ENCODE measurements around the gene KRT7. TPM values are rescaled to one million over a fixed set of nuclear protein-coding genes. Genes with fewer than 3 reads are reported as not detected.

KRT7 gene
- total RNA-seq, 1 experiment from 2014 or later = 1.5 TPM

Other genes with a start within 250 kb of the KRT7 start
- gene TAMALIN, start 226.3 kb upstream of the KRT7 start, total RNA-seq (2014; rRNA removed; shearing (Covaris generic)) = 3.3 and 4.5 TPM in 2 replicates
- 9.2 and 10.0 TPM in 2 replicates for gene NR4A1, start 181.8 kb upstream of the KRT7 start, total RNA-seq (2014; rRNA removed; shearing (Covaris generic))
- 48.6 and 52.1 TPM in 2 replicates for gene ATG101, start 163.3 kb upstream of the KRT7 start, total RNA-seq (2014; rRNA removed; shearing (Covaris generic))
- not detected in 2 replicates for gene SMIM41, start 153.5 kb upstream of the KRT7 start, total RNA-seq (2014; rRNA removed; shearing (Covaris generic))
- gene KRT80, start 41.2 kb upstream of the KRT7 start, total RNA-seq (2014; rRNA removed; shearing (Covaris generic)) = 45.7 and 49.0 TPM in 2 replicates
- 0.25 and 0.30 TPM in 2 replicates for gene KRT86, start 41.4 kb downstream of the KRT7 start, total RNA-seq (2014; rRNA removed; shearing (Covaris generic))
- gene KRT81, start 58.3 kb downstream of the KRT7 start, total RNA-seq (2014; rRNA removed; shearing (Covaris generic)) = 0.06 TPM in 1 of 2 replicates, not detected in the other
- not detected in 2 replicates for gene KRT83, start 88.2 kb downstream of the KRT7 start, total RNA-seq (2014; rRNA removed; shearing (Covaris generic))
- gene KRT85, start 134.2 kb downstream of the KRT7 start, total RNA-seq (2014; rRNA removed; shearing (Covaris generic)) = not detected in 2 replicates
- gene KRT84, start 152.4 kb downstream of the KRT7 start, total RNA-seq (2014; rRNA removed; shearing (Covaris generic)) = not detected in 2 replicates
- gene KRT82, start 173.1 kb downstream of the KRT7 start, total RNA-seq (2014; rRNA removed; shearing (Covaris generic)) = not detected in 2 replicates
- gene KRT75, start 201.1 kb downstream of the KRT7 start, total RNA-seq (2014; rRNA removed; shearing (Covaris generic)) = not detected in 2 replicates
- not detected in 2 replicates for gene KRT6B, start 218.9 kb downstream of the KRT7 start, total RNA-seq (2014; rRNA removed; shearing (Covaris generic))
- gene KRT6C, start 240.6 kb downstream of the KRT7 start, total RNA-seq (2014; rRNA removed; shearing (Covaris generic)) = not detected in 2 replicates